ENCODE data around the gene PRL. TPM values are rescaled to one million over a fixed set of nuclear protein-coding genes. Genes with fewer than 3 reads are reported as not detected.

Gene PRL
- total RNA-seq = not detected
- long read RNA-seq = 0 reads

- intact Hi-C loops (cut with micrococcal nuclease) = no loop called here
- no peak for DNase-seq
- ATAC-seq = no peak
Observed at GRCh38 chr6:22296936-22297335, at the start of gene PRL. TSS of gene PRL (minus strand) at chr6:22297036. CDS start at chr6:22296982, 54 bp downstream.

GRCh38 chr6:22343864-22344263 is 47.0 kb upstream of the PRL start:
- no peak for ATAC-seq
- intact Hi-C loops (cut with micrococcal nuclease) = no loop called here
- DNase-seq = no peak

- intact Hi-C loops (cut with micrococcal nuclease) = no loop called here
- ATAC-seq (no peak), DNase-seq (no peak)
Observed at GRCh38 chr6:22334778-22335177, 37.9 kb upstream of the PRL start.

GRCh38 chr6:22333802-22334201 is 37.0 kb upstream of the PRL start:
- DNase-seq (no peak), ATAC-seq (no peak)
- intact Hi-C loops (cut with micrococcal nuclease) = no loop called here

- ATAC-seq = no peak
- intact Hi-C loops (cut with micrococcal nuclease) = no loop called here
- no peak for DNase-seq
Observed at GRCh38 chr6:22332711-22333110, 35.9 kb upstream of the PRL start.

- ATAC-seq (no peak), DNase-seq (no peak)
- intact Hi-C loops (cut with micrococcal nuclease) = no loop called here
Observed at GRCh38 chr6:22332216-22332615, 35.4 kb upstream of the PRL start.

GRCh38 chr6:22330941-22331340 is 34.1 kb upstream of the PRL start:
- ATAC-seq (no peak), DNase-seq (no peak)
- intact Hi-C loops (cut with micrococcal nuclease) = no loop called here

GRCh38 chr6:22328474-22328873 is 31.6 kb upstream of the PRL start:
- DNase-seq = no peak
- ATAC-seq = no peak
- intact Hi-C loops (cut with micrococcal nuclease) = no loop called here

- ATAC-seq = no peak
- no peak for DNase-seq
- intact Hi-C loops (cut with micrococcal nuclease) = no loop called here
Observed at GRCh38 chr6:22327881-22328280, 31.0 kb upstream of the PRL start.

- ATAC-seq = no peak
- intact Hi-C loops (cut with micrococcal nuclease) = no loop called here
Observed at GRCh38 chr6:22326500-22326899, 29.7 kb upstream of the PRL start.

GRCh38 chr6:22325481-22325880 is 28.6 kb upstream of the PRL start:
- ATAC-seq (peak; percentile 52), DNase-seq (no peak)
- intact Hi-C loops (cut with micrococcal nuclease) = no loop called here

More at GRCh38 chr6:22326500-22326899, 29.7 kb upstream of the PRL start:
- DNase-seq = no peak

GRCh38 chr6:22323848-22324247 is 27.0 kb upstream of the PRL start:
- intact Hi-C loops (cut with micrococcal nuclease) = no loop called here
- no peak for DNase-seq
- no peak for ATAC-seq

- no peak for ATAC-seq
- intact Hi-C loops (cut with micrococcal nuclease) = no loop called here
- DNase-seq = no peak
Observed at GRCh38 chr6:22322103-22323030, 25.5 kb upstream of the PRL start.

GRCh38 chr6:22320750-22321149 is 23.9 kb upstream of the PRL start:
- DNase-seq = no peak
- intact Hi-C loops (cut with micrococcal nuclease) = no loop called here
- ATAC-seq = no peak

- DNase-seq (no peak), ATAC-seq (no peak)
- intact Hi-C loops (cut with micrococcal nuclease) = no loop called here
Observed at GRCh38 chr6:22318404-22318803, 21.6 kb upstream of the PRL start.

- intact Hi-C loops (cut with micrococcal nuclease) = no loop called here
- no peak for DNase-seq
- ATAC-seq = no peak
Observed at GRCh38 chr6:22313796-22314195, 17.0 kb upstream of the PRL start.

GRCh38 chr6:22308939-22309338 is 12.1 kb upstream of the PRL start:
- DNase-seq = no peak
- ATAC-seq = no peak
- intact Hi-C loops (cut with micrococcal nuclease) = no loop called here

GRCh38 chr6:22306741-22307466 is 10.1 kb upstream of the PRL start:
- DNase-seq (no peak), ATAC-seq (no peak)
- intact Hi-C loops (cut with micrococcal nuclease) = no loop called here

- intact Hi-C loops (cut with micrococcal nuclease) = no loop called here
- no peak for ATAC-seq
- no peak for DNase-seq
Observed at GRCh38 chr6:22302838-22303237, 6.0 kb upstream of the PRL start.

GRCh38 chr6:22300273-22300998 is 3.6 kb upstream of the PRL start:
- no peak for DNase-seq
- ATAC-seq = no peak
- intact Hi-C loops (cut with micrococcal nuclease) = no loop called here

Data from left ventricle myocardium superior (tissue), 1 donor.